Epithelial cell of esophagus (primary cell): ENCODE results near the gene CBFA2T3.

Source experiments
- DNase-seq: peaks from one replicate; pipeline ENCODE4 v3.0.0; 2010; ENCODE audit warnings: low read depth
- H3K4me3 ChIP-seq: 2 replicates; pipeline ENCODE4 v1.5.1; 2011; ENCODE audit warnings: mild to moderate bottlenecking, low read length, control low read depth
- CTCF ChIP-seq: IDR thresholded peaks from 2 replicates; pipeline ENCODE4 v1.5.1; 2011; ENCODE audit warnings: low read depth, mild to moderate bottlenecking, low read length, control low read depth, inconsistent platforms; ENCODE audit not compliant: insufficient read depth; ENCODE audit errors: missing control alignments

CBFA2T3 gene

GRCh38 chr16:88973007-88973410 is 4.0 kb downstream of the CBFA2T3 start:
- TF ChIP-seq CTCF: no peak
- no peak overlapping the region for H3K4me3 ChIP-seq
- no peak for DNase-seq

- no peak for DNase-seq
- H3K4me3 ChIP-seq: no peak overlapping the region
- no peak for TF ChIP-seq CTCF
These were observed 4.7 kb downstream of the CBFA2T3 start for GRCh38 chr16:88972349-88972748.

- no peak for TF ChIP-seq CTCF
- no peak overlapping the region for H3K4me3 ChIP-seq
- DNase-seq: no peak
These were observed 5.5 kb downstream of the CBFA2T3 start for GRCh38 chr16:88971371-88972097.

GRCh38 chr16:88970539-88971065 is 6.4 kb downstream of the CBFA2T3 start:
- H3K4me3 ChIP-seq: no peak overlapping the region
- no peak for DNase-seq
- no peak for TF ChIP-seq CTCF

- no peak overlapping the region for H3K4me3 ChIP-seq
- no peak for TF ChIP-seq CTCF
- no peak for DNase-seq
These were observed 7.0 kb downstream of the CBFA2T3 start for GRCh38 chr16:88970050-88970449.

GRCh38 chr16:88969361-88969831 is 7.6 kb downstream of the CBFA2T3 start:
- DNase-seq: no peak
- H3K4me3 ChIP-seq: no peak overlapping the region
- no peak for TF ChIP-seq CTCF
